Mesenchymal stem cell (in vitro differentiated cells and primary cell): Measurements from ENCODE around the gene ZNF41.

Source experiments
- DNase-seq: peaks from one replicate; pipeline ENCODE4 v3.0.0-alpha.2; 2013
- H2AFZ ChIP-seq: one replicate; pipeline ENCODE4 v1.6.1; 2013; ENCODE audit warnings: low read depth, mild to moderate bottlenecking, control low read depth, inconsistent platforms, low read length, moderate library complexity
- H2AK5ac ChIP-seq: 2 replicates; pipeline ENCODE4 v1.6.1; 2013; ENCODE audit warnings: low read length, moderate library complexity, mild to moderate bottlenecking, inconsistent platforms; ENCODE audit not compliant: severe bottlenecking
- H2BK120ac ChIP-seq: one replicate; pipeline ENCODE4 v1.6.1; 2013; ENCODE audit warnings: low read depth, mild to moderate bottlenecking, inconsistent platforms, low read length, moderate library complexity
- H2BK12ac ChIP-seq, 2 experiments: one replicate each; pipeline ENCODE4 v1.6.1; 2013; ENCODE audit warnings: inconsistent platforms in 2 of 2, low read length in 2 of 2, mild to moderate bottlenecking in 2 of 2, moderate library complexity in 2 of 2, control low read depth in 1 of 2
- H2BK15ac ChIP-seq: one replicate; pipeline ENCODE4 v1.6.1; 2013; ENCODE audit warnings: mild to moderate bottlenecking, low read depth, inconsistent platforms; ENCODE audit not compliant: poor library complexity, severe bottlenecking
- H2BK5ac ChIP-seq: 2 replicates; pipeline ENCODE4 v1.6.1; 2013; ENCODE audit warnings: low read depth, mild to moderate bottlenecking, low read length, control low read depth, inconsistent platforms; ENCODE audit not compliant: poor library complexity, severe bottlenecking
- H3K14ac ChIP-seq, 2 experiments: one replicate each; pipeline ENCODE4 v1.6.1; 2013; ENCODE audit warnings: inconsistent platforms in 2 of 2, low read length in 2 of 2, control low read depth in 1 of 2, mild to moderate bottlenecking in 1 of 2, moderate library complexity in 1 of 2
- H3K18ac ChIP-seq, 2 experiments: one replicate each; pipeline ENCODE4 v1.6.1; 2013; ENCODE audit warnings: inconsistent platforms in 2 of 2, low read length in 2 of 2, control low read depth in 1 of 2, low read depth in 1 of 2, mild to moderate bottlenecking in 1 of 2
- H3K23ac ChIP-seq, 2 experiments: one replicate each; pipeline ENCODE4 v1.6.1; 2013; ENCODE audit warnings: inconsistent platforms in 2 of 2, low read length in 2 of 2, mild to moderate bottlenecking in 2 of 2, moderate library complexity in 2 of 2, control low read depth in 1 of 2
- H3K27ac ChIP-seq: 2 replicates; pipeline ENCODE4 v1.5.1; 2013; ENCODE audit warnings: mild to moderate bottlenecking, moderate library complexity, low read length, control low read depth, inconsistent platforms; ENCODE audit not compliant: poor library complexity, severe bottlenecking
- H3K27me3 ChIP-seq, 2 experiments: 2 replicates each; pipeline versions ENCODE4 v1.6.1 to v1.7.0; 2013; ENCODE audit warnings: low read length in 2 of 2, mild to moderate bottlenecking in 2 of 2, moderate library complexity in 2 of 2, control low read depth in 1 of 2, inconsistent platforms in 1 of 2; ENCODE audit not compliant: control insufficient read depth in 1 of 2, insufficient read depth in 1 of 2
- H3K36me3 ChIP-seq, 2 experiments: 2 replicates each; pipeline versions ENCODE4 v1.6.1 to v1.7.0; 2013; ENCODE audit warnings: low read length in 2 of 2, control low read depth in 1 of 2, inconsistent platforms in 1 of 2, low read depth in 1 of 2, mild to moderate bottlenecking in 1 of 2; ENCODE audit not compliant: insufficient read depth in 2 of 2, control insufficient read depth in 1 of 2
- H3K4ac ChIP-seq, 2 experiments: one replicate each; pipeline ENCODE4 v1.6.1; 2013; ENCODE audit warnings: inconsistent platforms in 2 of 2, low read length in 2 of 2, mild to moderate bottlenecking in 2 of 2, moderate library complexity in 2 of 2, control low read depth in 1 of 2, low read depth in 1 of 2
- H3K4me1 ChIP-seq: 2 replicates; pipeline ENCODE4 v1.6.1; 2013; ENCODE audit warnings: low read depth, low read length, control low read depth; ENCODE audit not compliant: control insufficient read depth, insufficient read depth
- H3K4me2 ChIP-seq: 2 replicates; pipeline ENCODE4 v1.6.1; 2013; ENCODE audit warnings: low read length, mild to moderate bottlenecking, inconsistent platforms; ENCODE audit not compliant: poor library complexity, severe bottlenecking
- H3K4me3 ChIP-seq, 2 experiments: 2 replicates each; pipeline versions ENCODE4 v1.5.1 to v1.7.0; 2013; ENCODE audit warnings: low read length in 2 of 2, mild to moderate bottlenecking in 2 of 2, control low read depth in 1 of 2, low read depth in 1 of 2; ENCODE audit not compliant: insufficient read depth in 1 of 2
- H3K79me1 ChIP-seq: replicated peaks from 2 replicates; pipeline ENCODE4 v1.6.1; 2013; ENCODE audit warnings: mild to moderate bottlenecking, control low read depth, low read length, inconsistent platforms; ENCODE audit not compliant: poor library complexity, severe bottlenecking
- H3K9ac ChIP-seq: 2 replicates; pipeline ENCODE4 v1.7.0; 2013; ENCODE audit warnings: mild to moderate bottlenecking, low read length, moderate library complexity
- H3K9me3 ChIP-seq: 2 replicates; pipeline ENCODE4 v1.7.0; 2013; ENCODE audit warnings: mild to moderate bottlenecking, low read length; ENCODE audit not compliant: control insufficient read depth
- H4K8ac ChIP-seq: one replicate; pipeline ENCODE4 v1.6.1; 2013; ENCODE audit warnings: inconsistent platforms, mild to moderate bottlenecking, low read length, moderate library complexity
- H4K91ac ChIP-seq: one replicate; pipeline ENCODE4 v1.6.1; 2013; ENCODE audit warnings: mild to moderate bottlenecking, low read length, inconsistent platforms
- WGBS: methylation state at CpG from one replicate; pipeline ENCODE4 v1.1.7; 2013; ENCODE audit warnings: mixed read lengths; 5-methylcytosine and 5-hydroxymethylcytosine counted together

The ZNF41 gene

GRCh38 chrX:47484885-47485284, 1.9 kb upstream of the ZNF41 start:
- H3K9me3 ChIP-seq, result no peaks in the 10 kb centered on the region
- H3K27me3 ChIP-seq, result peaks cover 0 to 2% of the 10 kb centered on the region in 2 experiments
- H3K79me1 ChIP-seq, result no peaks in the 10 kb centered on the region
- peak overlapping the region in 1 of 2 experiments; percentile 87 for H3K4me3 ChIP-seq
- H2AK5ac ChIP-seq, result no peak overlapping the region
- H3K4me2 ChIP-seq, result no peak overlapping the region
- no peak overlapping the region for H3K27ac ChIP-seq
- H3K18ac ChIP-seq, result no peak overlapping the region
- no peak overlapping the region for H2BK12ac ChIP-seq
- no peaks in the 10 kb centered on the region for H3K36me3 ChIP-seq
- peak overlapping the region; percentile 93 for H3K9ac ChIP-seq
- no peak overlapping the region for H3K14ac ChIP-seq
- no peak overlapping the region for H2BK5ac ChIP-seq
- H4K91ac ChIP-seq, result no peak overlapping the region
- H3K23ac ChIP-seq, result no peak overlapping the region
- no peak overlapping the region for H2AFZ ChIP-seq
- peaks cover 3% of the 10 kb centered on the region for H3K4me1 ChIP-seq
- 100% methylated on average over 2 of the region's 2 CpGs for WGBS
- no peak overlapping the region for H3K4ac ChIP-seq
- no peak overlapping the region for H2BK15ac ChIP-seq
- no peak overlapping the region for H4K8ac ChIP-seq
- no peak for DNase-seq
- no peak overlapping the region for H2BK120ac ChIP-seq

DNA sequence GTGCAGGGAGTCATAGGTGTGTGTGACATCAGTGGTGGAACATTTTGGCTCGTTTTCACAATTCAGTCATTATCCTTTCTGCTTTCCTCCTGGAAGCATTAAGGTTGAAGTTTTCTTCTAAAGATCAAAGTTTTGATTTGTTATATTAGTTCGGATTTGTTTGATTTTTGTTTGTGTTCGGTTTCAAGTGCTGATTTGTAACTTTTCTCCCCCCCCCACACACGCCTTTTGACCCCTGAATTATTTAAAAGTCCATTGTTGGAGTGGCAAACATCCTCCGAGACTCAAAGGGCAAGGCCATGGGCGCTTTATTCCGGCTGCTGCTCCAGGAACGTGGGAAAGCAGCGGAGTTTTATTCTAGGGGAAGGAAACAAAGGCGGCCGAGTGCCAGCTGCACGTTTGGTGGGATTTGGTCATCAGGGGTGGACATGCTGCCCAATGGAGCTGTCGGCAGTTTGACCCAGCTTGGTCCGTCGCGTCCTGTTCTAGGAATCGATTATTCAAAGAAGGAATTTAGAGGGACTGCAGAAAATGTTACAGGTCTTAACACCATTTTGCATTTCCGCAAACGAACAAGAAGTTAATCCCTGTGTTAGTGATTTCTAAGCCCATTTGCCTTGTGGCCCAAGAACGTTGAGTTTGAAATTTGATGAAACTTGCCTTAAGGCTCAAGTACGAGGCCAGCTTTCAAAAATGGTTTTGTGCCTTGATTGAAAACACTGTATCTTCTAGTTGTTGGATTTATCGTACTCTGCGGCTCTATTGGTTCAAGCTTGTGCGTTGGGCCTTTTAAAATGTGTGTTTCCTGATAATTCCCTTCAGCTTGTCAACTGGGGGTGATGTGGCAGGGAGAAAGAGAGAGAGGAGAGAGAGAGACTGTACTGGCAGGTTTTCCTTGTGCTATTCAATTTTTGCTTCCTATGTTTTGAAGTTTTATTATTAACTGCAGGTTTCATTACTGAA, 565 bp upstream of the ZNF41 start:
- no peak overlapping the region for H3K14ac ChIP-seq
- no peak overlapping the region for H3K23ac ChIP-seq
- no peak overlapping the region for H2BK5ac ChIP-seq
- H2AK5ac ChIP-seq, result no peak overlapping the region
- WGBS, result 10% methylated on average over 16 of the region's 24 CpGs
- DNase-seq, result peak; percentile 53
- peak overlapping the region; percentile 49 for H3K27ac ChIP-seq
- H2BK12ac ChIP-seq, result no peak overlapping the region
- H3K4ac ChIP-seq, result peak overlapping the region; percentile 4 to 64
- H3K4me1 ChIP-seq, result peaks cover 3% of the 10 kb centered on the region
- H3K4me3 ChIP-seq, result peak overlapping the region; percentile 70 to 87
- H3K27me3 ChIP-seq, result peaks cover 0 to 2% of the 10 kb centered on the region in 2 experiments
- no peak overlapping the region for H2AFZ ChIP-seq
- H3K18ac ChIP-seq, result peak overlapping the region; percentile 43 to 80
- no peak overlapping the region for H2BK15ac ChIP-seq
- peak overlapping the region; percentile 75 for H4K8ac ChIP-seq
- peak overlapping the region; percentile 68 for H3K4me2 ChIP-seq
- H3K9ac ChIP-seq, result peak overlapping the region; percentile 93
- H3K36me3 ChIP-seq, result no peaks in the 10 kb centered on the region
- H3K79me1 ChIP-seq, result no peaks in the 10 kb centered on the region
- H3K9me3 ChIP-seq, result no peaks in the 10 kb centered on the region
- H4K91ac ChIP-seq, result no peak overlapping the region
- H2BK120ac ChIP-seq, result peak overlapping the region; percentile 34

DNA sequence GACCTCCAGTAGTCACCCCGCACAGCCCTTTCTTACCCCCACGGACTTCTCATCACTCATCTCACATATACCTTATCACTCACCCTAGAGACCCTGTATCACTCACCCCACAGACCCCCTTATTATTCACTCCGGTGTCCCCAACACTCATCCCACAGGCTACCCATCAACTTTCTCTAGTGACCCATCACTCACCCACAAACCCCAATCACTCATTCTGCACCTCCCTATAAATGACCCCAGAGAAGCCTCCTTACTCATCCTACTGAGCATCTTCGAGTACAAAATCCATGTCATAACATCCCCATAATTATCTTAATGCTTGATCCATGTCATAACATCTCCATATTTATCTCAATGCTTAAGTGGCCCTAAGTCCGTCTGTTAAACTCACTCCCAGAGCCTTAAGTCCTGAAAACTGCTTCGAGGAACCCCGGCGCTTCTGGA, 934 bp downstream of the ZNF41 start:
- Histone ChIP-seq H2BK15ac (no peak overlapping the region), H3K36me3 (no peaks in the 10 kb centered on the region), H3K79me1 (no peaks in the 10 kb centered on the region), H3K23ac (no peak overlapping the region), H2BK5ac (no peak overlapping the region), H3K9me3 (no peaks in the 10 kb centered on the region), H3K4me3 (peak overlapping the region; percentile 70 to 87), H2BK120ac (no peak overlapping the region), H3K27ac (no peak overlapping the region), H2AFZ (no peak overlapping the region), H4K91ac (no peak overlapping the region), H2BK12ac (no peak overlapping the region), H2AK5ac (no peak overlapping the region), H3K4me2 (peak overlapping the region; percentile 59), H3K14ac (no peak overlapping the region), H3K9ac (peak overlapping the region; percentile 93), H4K8ac (no peak overlapping the region), H3K4ac (peak overlapping the region in 1 of 2 experiments; percentile 15), H3K4me1 (peaks cover 3% of the 10 kb centered on the region), H3K27me3 (peaks cover 0 to 2% of the 10 kb centered on the region in 2 experiments), H3K18ac (peak overlapping the region in 1 of 2 experiments; percentile 34)
- WGBS, result 8% methylated on average over 8 of the region's 8 CpGs
- DNase-seq, result no peak

- Histone ChIP-seq H3K18ac (no peak overlapping the region), H3K4me3 (no peak overlapping the region), H2AFZ (no peak overlapping the region), H3K79me1 (no peaks in the 10 kb centered on the region), H3K36me3 (no peaks in the 10 kb centered on the region), H2BK5ac (no peak overlapping the region), H3K4ac (no peak overlapping the region), H3K4me2 (no peak overlapping the region), H2BK15ac (no peak overlapping the region), H3K4me1 (peaks cover 3% of the 10 kb centered on the region), H3K27me3 (peaks cover 0 to 2% of the 10 kb centered on the region in 2 experiments), H3K27ac (no peak overlapping the region), H4K91ac (no peak overlapping the region), H2AK5ac (no peak overlapping the region), H3K23ac (no peak overlapping the region), H4K8ac (no peak overlapping the region), H2BK120ac (no peak overlapping the region), H3K14ac (no peak overlapping the region), H2BK12ac (no peak overlapping the region), H3K9ac (no peak overlapping the region), H3K9me3 (no peaks in the 10 kb centered on the region)
- DNase-seq, result no peak
- no CpG with 5 or more reads among the region's 2 CpGs for WGBS
These were observed 1.9 kb downstream of the ZNF41 start for GRCh38 chrX:47481160-47481559.
